Adipose tissue (tissue), 3 donors: ENCODE results near the gene SON. TPM values are rescaled to one million over a fixed set of nuclear protein-coding genes. Genes with fewer than 3 reads are reported as not detected.
"Not testable (repeated sequence)": the region's sequence is repeated elsewhere in the genome, so short reads cannot be mapped to it uniquely, and the experiment has no call there.

ENCODE experiments used
- H3K27ac ChIP-seq: one replicate; pipeline ENCODE4 v1.5.1; 2013; ENCODE audit warnings: low read depth, low read length
- WGBS, 3 donors: extraction: QIAGEN DNeasy Blood & Tissue Kit; methylation state at CpG; one replicate each; pipeline ENCODE4 v1.1.7; 2013; 5-methylcytosine and 5-hydroxymethylcytosine counted together
- polyA plus RNA-seq, 3 donors: library from polyadenylated mRNA; stranded (reverse); fragments of 200-250 nt; gene quantifications; one replicate each; pipeline ENCODE4 v1.2.3, GENCODE V29; 2013
- donor health status: healthy with polysubstance abuse.
- donor health status: Bipolar disorder and iron deficiency.
- donor health status: healthy.

The SON gene
- polyA plus RNA-seq = 100 to 1,000 TPM in 1 of 3 donors, 10 to 100 TPM in 2; 45.7 to 107 (median 83.2) TPM

DNA sequence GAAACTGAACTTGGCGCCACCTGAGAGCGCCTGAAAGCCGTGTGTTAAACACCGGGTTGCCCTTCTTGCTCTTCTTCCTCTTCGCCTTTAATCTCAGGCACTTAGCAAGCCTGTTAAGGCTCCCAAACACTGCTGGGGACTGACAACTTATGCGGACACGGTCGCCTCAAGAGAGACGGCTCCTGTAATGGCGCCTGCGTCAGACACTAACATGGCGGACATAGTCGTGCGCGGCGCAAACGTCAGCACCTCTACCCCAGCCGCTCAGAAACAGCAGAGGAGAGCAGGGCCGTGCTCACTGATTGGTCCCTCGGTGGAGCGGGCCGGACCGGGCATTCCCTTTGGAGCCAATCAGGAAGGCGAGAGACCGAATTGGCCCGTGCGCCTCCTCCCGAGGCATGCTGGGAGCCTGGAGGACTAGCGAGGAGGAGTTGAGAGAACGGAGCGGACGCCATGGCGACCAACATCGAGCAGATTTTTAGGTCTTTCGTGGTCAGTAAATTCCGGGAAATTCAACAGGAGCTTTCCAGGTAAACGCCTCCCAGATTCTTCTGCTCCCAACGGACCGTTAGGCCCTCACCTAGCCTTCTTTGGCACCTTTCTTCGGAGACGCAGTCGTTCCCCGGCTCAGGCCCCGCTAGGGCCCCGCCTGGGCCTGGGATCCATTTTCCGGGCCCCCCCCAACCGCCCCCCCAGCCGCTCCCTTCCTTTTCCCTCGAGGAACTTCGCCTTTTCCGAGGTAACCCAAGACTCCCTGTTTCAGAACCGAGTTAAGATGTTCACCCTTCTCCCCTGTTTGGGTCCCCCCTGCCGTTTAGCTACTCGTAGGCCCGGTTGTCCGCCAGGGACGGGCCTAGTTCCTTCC lies at the start of gene SON:
TSS of gene SON (plus strand) at position 399 of the 865 bp plus-strand sequence. CDS start at position 454, 55 bp downstream.
- WGBS, 3 donors = 0 to 1% (median 0%) methylated on average over 55 to 56 of the region's 57 CpGs

GRCh38 chr21:33493756-33494155 lies 49.1 kb upstream of the SON start:
- WGBS, 3 donors = 53 to 77% (median 68%) methylated on average over 3 of the region's 3 CpGs
- H3K27ac ChIP-seq = no peak overlapping the region

More for the DNA sequence above, at the start of gene SON:
- peak within 1 kb of the TSS; percentile 99 for H3K27ac ChIP-seq

- 36 to 63% (median 44%) methylated on average over 4 of the region's 4 CpGs for WGBS, 3 donors
- no peak overlapping the region for H3K27ac ChIP-seq
These were observed 47.1 kb upstream of the SON start for GRCh38 chr21:33495743-33496142.

GRCh38 chr21:33496345-33496744 lies 46.5 kb upstream of the SON start:
- 53 to 73% (median 64%) methylated on average over 7 of the region's 7 CpGs for WGBS, 3 donors
- no peak overlapping the region for H3K27ac ChIP-seq

- H3K27ac ChIP-seq = no peak overlapping the region
- 94 to 97% (median 96%) methylated on average over 8 of the region's 8 CpGs for WGBS, 3 donors
These were observed 37.0 kb upstream of the SON start for GRCh38 chr21:33505833-33506232.

DNA sequence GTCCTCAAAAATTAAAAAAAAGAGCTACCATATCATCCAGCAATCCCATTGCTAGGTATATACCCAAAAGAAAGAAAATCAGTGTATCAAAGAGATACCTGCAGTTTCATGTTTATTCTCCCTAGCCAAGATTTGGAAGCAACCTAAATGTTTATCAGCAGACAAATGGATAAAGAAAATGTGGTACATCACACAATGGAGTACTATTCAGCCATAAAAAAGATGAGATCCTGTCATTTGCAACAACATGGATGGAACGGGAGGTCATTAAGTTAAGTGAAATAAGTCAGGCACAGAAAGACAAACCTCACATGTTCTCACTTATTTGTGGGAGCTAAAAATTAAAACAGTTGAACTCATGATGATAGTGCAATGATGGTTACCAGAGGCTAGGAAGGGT lies 35.8 kb upstream of the SON start:
- H3K27ac ChIP-seq = not testable (repeated sequence)
- 99 to 100% (median 100%) methylated on average over 1 of the region's 1 CpG for WGBS, 3 donors

- WGBS, 3 donors = 94 to 95% (median 95%) methylated on average over 8 of the region's 8 CpGs
- no peak overlapping the region for H3K27ac ChIP-seq
These were observed 32.0 kb upstream of the SON start for GRCh38 chr21:33510826-33511225.

DNA sequence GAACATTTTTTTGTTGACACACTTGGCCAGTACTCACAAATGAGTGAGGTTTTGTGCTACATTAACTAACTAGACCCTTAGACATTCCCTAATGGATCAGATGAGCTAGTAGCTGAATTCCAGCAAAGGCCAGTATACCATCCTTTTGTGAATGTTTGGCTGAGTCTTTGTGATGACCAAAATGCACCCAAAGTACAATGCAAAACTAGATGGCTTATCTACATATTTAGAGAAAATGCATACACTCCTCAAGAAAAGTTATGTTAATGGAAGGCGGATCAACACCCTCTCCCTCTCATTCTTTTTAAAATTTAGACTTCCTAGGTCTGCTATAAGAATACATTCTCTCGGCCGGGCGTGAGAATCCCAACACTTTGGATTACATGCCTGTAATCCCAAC lies 31.2 kb upstream of the SON start:
- no peak overlapping the region for H3K27ac ChIP-seq
- 94 to 95% (median 95%) methylated on average over 4 of the region's 4 CpGs for WGBS, 3 donors

GRCh38 chr21:33512481-33512880 lies 30.4 kb upstream of the SON start:
- no peak overlapping the region for H3K27ac ChIP-seq
- WGBS, 3 donors = 97 to 99% (median 98%) methylated on average over 3 of the region's 3 CpGs

DNA sequence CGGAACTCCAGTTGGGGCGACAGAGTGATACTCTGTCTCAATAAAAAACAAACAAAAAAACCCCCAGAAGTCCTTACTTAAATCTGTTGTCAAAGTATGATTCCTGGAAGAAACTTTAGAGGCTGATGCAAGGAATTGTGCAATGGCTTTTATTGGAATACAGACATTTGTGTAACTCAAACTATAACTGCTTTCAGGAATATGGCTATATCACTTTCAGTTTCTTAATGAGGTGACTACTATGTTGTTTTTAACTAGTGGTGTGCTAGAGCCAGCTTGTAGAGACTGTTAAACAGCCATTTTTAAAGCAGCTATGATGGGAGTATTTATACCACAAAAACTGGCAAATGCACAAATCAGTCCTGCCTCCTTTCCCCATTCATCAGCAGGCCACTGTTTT lies 28.6 kb upstream of the SON start:
- H3K27ac ChIP-seq = no peak overlapping the region
- 81 to 93% (median 91%) methylated on average over 2 of the region's 2 CpGs for WGBS, 3 donors

GRCh38 chr21:33518899-33519298 lies 23.9 kb upstream of the SON start:
- WGBS, 3 donors = 92 to 97% (median 94%) methylated on average over 4 of the region's 4 CpGs
- no peak overlapping the region for H3K27ac ChIP-seq

DNA sequence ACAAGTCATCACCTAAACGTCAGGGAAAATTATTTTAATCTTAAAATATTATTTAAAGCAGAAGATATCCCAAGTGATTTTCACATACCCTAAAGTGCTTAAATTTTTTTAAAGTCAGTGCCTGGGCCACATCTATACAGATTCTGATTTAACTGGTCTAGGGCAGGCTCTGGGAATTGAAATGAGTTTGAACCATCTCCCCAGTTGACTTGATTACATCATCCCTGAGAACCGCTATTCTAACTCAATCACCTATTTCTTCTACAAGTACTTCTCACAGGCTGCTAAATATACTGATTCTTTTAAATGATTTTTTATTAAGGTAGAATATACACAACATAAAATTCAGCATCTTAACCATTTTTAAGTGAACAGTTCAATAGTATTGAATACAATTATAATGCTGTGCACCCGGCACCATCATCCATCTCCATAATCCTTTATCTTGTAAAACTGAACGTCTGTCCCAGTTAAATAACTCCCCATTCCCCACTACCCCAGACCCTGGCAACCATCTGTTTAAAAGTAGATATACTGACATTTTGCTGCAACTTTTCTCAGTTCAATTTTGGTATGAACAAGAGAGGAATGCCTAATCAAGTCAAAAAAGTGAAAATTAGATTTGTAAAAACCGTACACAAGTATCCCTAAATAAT lies 20.4 kb upstream of the SON start:
- no peak overlapping the region for H3K27ac ChIP-seq
- WGBS, 3 donors = 84 to 87% (median 86%) methylated on average over 5 of the region's 5 CpGs

GRCh38 chr21:33522953-33523349 lies 19.9 kb upstream of the SON start:
- 47 to 84% (median 57%) methylated on average over 1 of the region's 1 CpG for WGBS, 3 donors
- H3K27ac ChIP-seq = no peak overlapping the region

DNA sequence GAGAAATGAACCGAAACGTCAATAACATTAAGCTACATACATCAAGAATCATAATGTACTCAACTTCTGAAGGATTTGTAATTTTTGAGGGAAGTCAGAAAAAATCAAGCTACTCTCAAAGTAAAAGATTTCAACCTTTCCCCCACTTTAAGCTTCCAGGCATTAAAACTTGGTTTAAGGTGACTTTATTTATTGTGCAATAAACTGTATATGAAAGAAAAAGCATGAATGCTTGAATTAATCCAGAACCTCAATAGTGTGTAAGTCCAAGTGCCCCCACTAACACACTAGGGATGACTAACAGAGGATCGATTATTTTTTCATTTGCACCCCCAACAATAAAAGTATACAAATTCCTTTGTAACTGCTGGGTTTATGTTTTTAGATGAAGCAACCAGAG lies 11.8 kb upstream of the SON start:
- no peak overlapping the region for H3K27ac ChIP-seq
- 88 to 96% (median 88%) methylated on average over 3 of the region's 3 CpGs for WGBS, 3 donors

DNA sequence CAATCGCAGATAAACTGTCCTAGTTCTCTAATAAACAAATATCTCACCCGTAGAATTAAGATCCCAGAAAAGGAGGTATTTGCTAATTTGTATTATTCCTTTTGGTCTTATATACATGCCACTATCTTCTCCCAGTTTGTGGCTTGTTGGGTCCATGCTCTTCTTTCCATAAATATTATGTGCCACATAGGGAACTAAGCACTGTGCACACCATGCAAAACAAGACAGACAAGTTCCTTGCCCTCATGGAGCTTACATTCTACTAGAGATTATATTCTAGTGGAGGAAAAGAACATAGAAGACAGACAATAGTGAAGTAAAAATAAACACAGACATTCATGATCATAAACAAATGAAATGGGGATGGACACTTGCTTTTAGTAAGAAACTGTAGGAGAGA lies 5.6 kb upstream of the SON start:
- 89 to 96% (median 94%) methylated on average over 2 of the region's 2 CpGs for WGBS, 3 donors

GRCh38 chr21:33539616-33540015 lies 3.2 kb upstream of the SON start:
- H3K27ac ChIP-seq = no peak overlapping the region
- 75 to 83% (median 79%) methylated on average over 4 of the region's 4 CpGs for WGBS, 3 donors

More for the DNA sequence above, 5.6 kb upstream of the SON start:
- H3K27ac ChIP-seq = no peak overlapping the region

- H3K27ac ChIP-seq = no peak overlapping the region
- WGBS, 3 donors = 40 to 71% (median 69%) methylated on average over 3 of the region's 3 CpGs
These were observed 2.1 kb upstream of the SON start for GRCh38 chr21:33540711-33541104.

GRCh38 chr21:33541105-33541711 lies 1.6 kb upstream of the SON start:
- WGBS, 3 donors = 41 to 46% (median 44%) methylated on average over 19 of the region's 19 CpGs
- peak overlapping the region; percentile 71 for H3K27ac ChIP-seq
